Nephron progenitor cell (in vitro differentiated cells): ENCODE data around the gene SSTR4.
"Not testable (repeated sequence)": the region's sequence is repeated elsewhere in the genome, so short reads cannot be mapped to it uniquely, and the experiment has no call there.

ENCODE experiments used
- DNase-seq: peaks from one replicate; pipeline ENCODE4 v3.0.0; 2021
- H3K27ac Mint-ChIP-seq: 2 replicates; pipeline ENCODE4 v1.8.0; 2021; ENCODE audit warnings: mild to moderate bottlenecking, moderate library complexity, mixed read lengths
- H3K27me3 Mint-ChIP-seq: 2 replicates; pipeline ENCODE4 v1.8.0; 2021; ENCODE audit warnings: mild to moderate bottlenecking, low read depth, mixed read lengths; ENCODE audit not compliant: poor library complexity
- H3K36me3 Mint-ChIP-seq: 2 replicates; pipeline ENCODE4 v1.8.0; 2021; ENCODE audit warnings: low read depth, mixed read lengths
- H3K4me1 Mint-ChIP-seq: 2 replicates; pipeline ENCODE4 v1.8.0; 2021; ENCODE audit warnings: mixed read lengths
- H3K4me3 Mint-ChIP-seq: 2 replicates; pipeline ENCODE4 v1.8.0; 2021; ENCODE audit warnings: mild to moderate bottlenecking, moderate library complexity, mixed read lengths
- H3K9me3 Mint-ChIP-seq: 2 replicates; pipeline ENCODE4 v1.8.0; 2021; ENCODE audit warnings: mild to moderate bottlenecking, moderate library complexity, mixed read lengths
- CTCF ChIP-seq: fragments of 200-600 bp; sonication (generic); IDR thresholded peaks from 2 replicates; pipeline ENCODE4 v1.5.0; 2021; ENCODE audit warnings: antibody characterized with exemption

SSTR4 gene

GRCh38 chr20:23034721-23035671 lies at the start of gene SSTR4:
TSS of gene SSTR4 (plus strand) at chr20:23035312. CDS start at chr20:23035484, 172 bp downstream.
- no peak for TF ChIP-seq CTCF
- Mint-ChIP-seq H3K9me3 (peaks cover 4% of the 10 kb centered on the region), H3K36me3 (no peaks in the 10 kb centered on the region), H3K27ac (no peak within 1 kb of the TSS), H3K4me3 (peak within 1 kb of the TSS; percentile 62), H3K27me3 (peaks cover 84% of the 10 kb centered on the region), H3K4me1 (peaks cover 25% of the 10 kb centered on the region)
- DNase-seq, result peak; percentile 56

- Mint-ChIP-seq H3K4me1 (no peaks in the 10 kb centered on the region), H3K9me3 (peaks cover 15% of the 10 kb centered on the region), H3K27ac (no peak overlapping the region), H3K36me3 (no peaks in the 10 kb centered on the region), H3K4me3 (no peak overlapping the region), H3K27me3 (peaks cover 10% of the 10 kb centered on the region)
- no peak for TF ChIP-seq CTCF
- no peak for DNase-seq
Measured at GRCh38 chr20:22986601-22987000, 48.5 kb upstream of the SSTR4 start.

GRCh38 chr20:22991424-22991823 lies 43.7 kb upstream of the SSTR4 start:
- H3K36me3 Mint-ChIP-seq, H3K4me3 Mint-ChIP-seq, DNase-seq, H3K4me1 Mint-ChIP-seq, H3K27me3 Mint-ChIP-seq, H3K27ac Mint-ChIP-seq: not testable (repeated sequence)
- H3K9me3 Mint-ChIP-seq, result peaks cover 42% of the 10 kb centered on the region

GRCh38 chr20:22993823-22994222 lies 41.3 kb upstream of the SSTR4 start:
- no peaks in the 10 kb centered on the region for H3K27me3 Mint-ChIP-seq
- H3K4me1 Mint-ChIP-seq, result no peaks in the 10 kb centered on the region
- H3K4me3 Mint-ChIP-seq, result no peak overlapping the region
- peaks cover 39% of the 10 kb centered on the region for H3K9me3 Mint-ChIP-seq
- DNase-seq, result no peak
- no peak overlapping the region for H3K27ac Mint-ChIP-seq
- TF ChIP-seq CTCF, result no peak
- no peaks in the 10 kb centered on the region for H3K36me3 Mint-ChIP-seq

- Mint-ChIP-seq H3K4me1 (no peaks in the 10 kb centered on the region), H3K4me3 (no peak overlapping the region), H3K9me3 (peaks cover 33% of the 10 kb centered on the region), H3K27ac (no peak overlapping the region), H3K27me3 (no peaks in the 10 kb centered on the region), H3K36me3 (no peaks in the 10 kb centered on the region)
- DNase-seq, result no peak
- no peak for TF ChIP-seq CTCF
Measured at GRCh38 chr20:22995923-22996322, 39.2 kb upstream of the SSTR4 start.

- no peak for DNase-seq
- Mint-ChIP-seq H3K27ac (no peak overlapping the region), H3K4me3 (no peak overlapping the region), H3K36me3 (no peaks in the 10 kb centered on the region), H3K9me3 (peaks cover 14% of the 10 kb centered on the region), H3K4me1 (peaks cover 5% of the 10 kb centered on the region), H3K27me3 (peaks cover 9% of the 10 kb centered on the region)
- TF ChIP-seq CTCF, result no peak
Measured at GRCh38 chr20:22998476-22998875, 36.6 kb upstream of the SSTR4 start.
